ENCODE measurements around the gene STXBP6. TPM values are rescaled to one million over a fixed set of nuclear protein-coding genes. Genes with fewer than 3 reads are reported as not detected.

Gene STXBP6
- total and polyA plus RNA-seq, 2 of the 13 experiments (the other 11 are each of a cell fraction or from before 2014, with no cell fraction given), result 35.3 to 42.8 TPM

- no peak for TF ChIP-seq TEAD3 (CRISPR knock-in tag; optimal IDR thresholded peaks at IDR 0.05; ENCODE audit: borderline replicate concordance)
- TF ChIP-seq YY1 (IDR thresholded peaks at IDR 0.05; ENCODE audit: insufficient read depth, insufficient replicate concordance, low read depth, low read length), result no peak
- no peak for TF ChIP-seq ZNF549 (CRISPR knock-in tag; IDR thresholded peaks at IDR 0.05)
- no peak for TF ChIP-seq ZNF251 (CRISPR knock-in tag; IDR thresholded peaks at IDR 0.05)
- no peak for TF ChIP-seq ZNF468 (CRISPR knock-in tag; IDR thresholded peaks at IDR 0.05)
- peak; percentile 68; the same call in 1 of the 2 replicates for TF ChIP-seq ZMYM4 (CRISPR knock-in tag; IDR thresholded peaks at IDR 0.05)
- no peak for TF ChIP-seq SMAD3 (CRISPR knock-in tag; IDR thresholded peaks at IDR 0.05)
- peak; percentile 75; the same call in 1 of the 2 replicates for TF ChIP-seq CBX2 (IDR thresholded peaks at IDR 0.05; ENCODE audit: low read depth, low read length)
- no peak; the same call in none of the 2 replicates for TF ChIP-seq CBX2 (CRISPR knock-in tag; IDR thresholded peaks at IDR 0.05; ENCODE audit: low read depth)
- no peak for TF ChIP-seq ZNF850 (CRISPR knock-in tag; conservative IDR thresholded peaks at IDR 0.05)
- no peak for TF ChIP-seq ZNF263 (CRISPR knock-in tag; IDR thresholded peaks at IDR 0.05)
- no peak for TF ChIP-seq KDM6A (CRISPR knock-in tag; IDR thresholded peaks at IDR 0.05; ENCODE audit: low read depth)
- TF ChIP-seq GATAD2A (CRISPR knock-in tag; IDR thresholded peaks at IDR 0.05), result no peak
- 0 out of 2 replicates have a peak, but pooled peaks have one; percentile 32 for TF ChIP-seq KLF9 (CRISPR knock-in tag; IDR thresholded peaks at IDR 0.05; ENCODE audit: low read depth)
- peak; percentile 79; the same call in 1 of the 2 replicates for TF ChIP-seq KAT7 (CRISPR knock-in tag; IDR thresholded peaks at IDR 0.05; ENCODE audit: borderline replicate concordance)
- TF ChIP-seq KLF16 (CRISPR knock-in tag; IDR thresholded peaks at IDR 0.05), result 0 out of 4 replicates have a peak, but pooled peaks of 1 of the 2 experiments have one; percentile 20
- TF ChIP-seq ZFP1 (CRISPR knock-in tag; IDR thresholded peaks at IDR 0.05), result no peak
- TF ChIP-seq THAP9 (CRISPR knock-in tag; IDR thresholded peaks at IDR 0.05; ENCODE audit: borderline replicate concordance), result no peak
- TF ChIP-seq ATF4 (CRISPR knock-in tag; IDR thresholded peaks at IDR 0.05), result no peak
- TF ChIP-seq NFIB (CRISPR knock-in tag; IDR thresholded peaks at IDR 0.05; ENCODE audit: borderline replicate concordance), result no peak
- TF ChIP-seq GMEB1 (CRISPR knock-in tag; IDR thresholded peaks at IDR 0.05; ENCODE audit: borderline replicate concordance), result no peak
- TF ChIP-seq KLF11 (CRISPR knock-in tag; IDR thresholded peaks at IDR 0.05), result no peak
- no peak for TF ChIP-seq TFDP1 (CRISPR knock-in tag; IDR thresholded peaks at IDR 0.05; ENCODE audit: borderline replicate concordance)
- no peak; the same call in 1 of the 2 replicates for TF ChIP-seq ZBTB21 (CRISPR knock-in tag; IDR thresholded peaks at IDR 0.05)
- TF ChIP-seq ZNF501 (CRISPR knock-in tag; IDR thresholded peaks at IDR 0.05), result peak; percentile 92
Observed at GRCh38 chr14:25050269-25051150, 563 bp upstream of the STXBP6 start (continued).

Measured in HepG2 (cell line).